Activated CD8-positive, alpha-beta memory T cell treated with anti-CD3 and anti-CD28 coated beads, Interleukin-2, amount 50 U/mL, for 24 hours (primary cell): ENCODE data around the gene PLEKHA6.

Source experiments
- DNase-seq: peaks from one replicate; pipeline ENCODE4 v3.0.0-alpha.2; 2020; ENCODE audit errors: extremely low read depth

Gene PLEKHA6

DNA sequence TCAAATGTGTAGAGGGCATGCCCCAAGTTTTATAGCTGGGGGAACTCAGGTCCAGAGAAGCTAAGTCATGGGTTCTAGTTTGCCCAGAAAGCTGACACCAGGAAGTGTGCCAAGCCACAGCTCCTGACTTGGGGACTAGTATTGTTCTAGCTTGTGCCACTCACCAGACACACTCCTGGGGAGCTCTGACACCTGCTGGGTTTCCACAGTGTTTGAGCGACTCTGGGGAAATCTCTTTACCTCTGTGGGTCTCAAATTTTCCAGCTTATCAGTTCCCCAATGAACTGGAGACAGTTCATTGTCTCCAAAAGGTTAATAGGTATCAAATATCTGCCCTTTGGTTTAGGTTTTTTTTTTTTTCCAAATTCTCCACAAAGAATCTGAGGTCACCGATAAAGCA lies 167.7 kb downstream of the PLEKHA6 start:
- DNase-seq, result no peak

- no peak for DNase-seq
These were observed 168.3 kb downstream of the PLEKHA6 start for GRCh38 chr1:204191456-204191855.

DNA sequence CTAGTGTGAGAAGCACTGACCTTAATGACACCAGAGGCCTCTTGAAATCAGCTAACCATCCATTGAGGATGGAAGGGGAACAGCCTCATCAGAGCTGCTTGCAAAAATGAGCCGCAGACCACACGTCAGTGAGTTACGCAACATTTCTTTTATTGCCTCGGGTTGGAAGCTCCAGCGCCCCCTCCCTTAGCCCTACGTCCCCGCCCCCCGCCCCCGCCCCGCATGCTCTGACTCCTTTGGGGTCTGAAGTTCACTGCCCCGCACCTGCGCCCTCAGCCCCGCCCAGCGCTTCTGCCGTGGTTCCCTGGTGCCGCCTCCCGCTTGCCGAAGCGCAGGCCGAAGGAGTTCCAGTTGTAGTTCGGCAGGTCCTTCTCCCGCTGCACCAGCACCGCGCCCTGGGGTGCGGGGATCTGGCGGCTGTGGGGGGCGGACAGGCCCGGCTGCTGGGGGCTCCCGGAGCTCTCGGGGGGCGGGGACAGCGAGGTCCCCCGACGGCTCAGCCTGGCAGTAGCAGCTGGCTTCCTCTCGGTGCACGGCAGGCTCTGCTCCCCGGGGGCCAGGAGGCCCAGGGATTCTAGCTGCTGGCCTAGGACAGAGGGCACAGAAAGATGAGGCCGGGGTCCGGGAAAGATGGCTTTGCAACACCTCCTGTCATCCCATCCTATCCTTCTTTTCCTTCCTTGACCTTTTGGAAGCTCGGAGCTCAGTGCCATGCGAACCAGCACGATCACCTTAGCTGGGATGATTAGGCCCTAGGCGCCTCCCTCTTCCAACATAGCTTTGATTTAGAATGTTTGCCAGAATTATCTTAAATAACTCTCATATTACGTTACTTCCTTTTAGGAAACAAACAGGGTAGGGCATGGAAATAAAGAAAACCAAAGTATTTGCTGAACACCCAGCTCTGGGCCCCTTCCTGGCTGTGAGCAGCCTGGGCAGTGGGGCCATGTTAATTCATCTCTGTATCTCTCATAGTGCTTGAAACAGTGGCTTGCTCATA lies 169.2 kb downstream of the PLEKHA6 start:
- no peak for DNase-seq

- no peak for DNase-seq
These were observed 170.6 kb downstream of the PLEKHA6 start for GRCh38 chr1:204188959-204189639.

GRCh38 chr1:204186597-204186996 lies 173.1 kb downstream of the PLEKHA6 start:
- no peak for DNase-seq

DNA sequence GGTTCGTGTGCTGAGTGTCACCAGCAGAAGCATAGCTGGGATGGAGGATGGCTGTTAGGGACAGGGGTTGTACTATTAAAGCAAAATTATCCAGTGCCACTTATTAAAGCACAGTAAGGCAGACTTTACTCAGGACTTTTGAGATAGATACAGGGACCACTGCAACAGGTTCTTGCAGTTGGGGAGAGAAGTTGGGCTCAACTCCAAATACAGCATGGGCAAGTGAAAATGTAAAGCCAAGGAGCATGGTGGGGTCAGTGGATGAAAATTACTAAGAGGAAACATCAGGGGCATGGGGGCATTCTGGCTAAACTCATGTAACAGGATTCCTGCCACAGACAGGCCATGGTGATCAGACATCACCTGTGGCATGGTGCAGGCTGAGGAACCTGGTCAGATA lies 178.6 kb downstream of the PLEKHA6 start:
- DNase-seq, result no peak

DNA sequence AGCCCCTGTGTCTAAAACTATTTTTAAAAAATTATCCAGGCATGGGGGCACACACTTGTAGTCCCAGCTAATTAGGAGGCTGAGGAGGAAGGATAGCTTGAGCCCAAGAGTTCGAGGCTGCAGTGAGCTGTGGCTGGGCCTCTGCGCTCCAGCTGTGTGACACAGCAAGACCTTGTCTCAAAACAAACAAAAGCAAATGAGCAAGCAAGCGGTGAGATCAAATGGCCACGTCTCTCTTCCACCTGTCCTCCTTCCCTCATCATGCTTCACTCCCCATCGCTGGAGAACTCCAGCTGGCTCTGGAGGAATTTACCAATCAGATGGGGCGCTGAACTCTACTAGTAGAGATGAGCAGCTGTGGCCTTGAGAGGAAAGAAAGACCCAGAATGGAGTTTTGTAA lies 179.6 kb downstream of the PLEKHA6 start:
- DNase-seq, result no peak

DNA sequence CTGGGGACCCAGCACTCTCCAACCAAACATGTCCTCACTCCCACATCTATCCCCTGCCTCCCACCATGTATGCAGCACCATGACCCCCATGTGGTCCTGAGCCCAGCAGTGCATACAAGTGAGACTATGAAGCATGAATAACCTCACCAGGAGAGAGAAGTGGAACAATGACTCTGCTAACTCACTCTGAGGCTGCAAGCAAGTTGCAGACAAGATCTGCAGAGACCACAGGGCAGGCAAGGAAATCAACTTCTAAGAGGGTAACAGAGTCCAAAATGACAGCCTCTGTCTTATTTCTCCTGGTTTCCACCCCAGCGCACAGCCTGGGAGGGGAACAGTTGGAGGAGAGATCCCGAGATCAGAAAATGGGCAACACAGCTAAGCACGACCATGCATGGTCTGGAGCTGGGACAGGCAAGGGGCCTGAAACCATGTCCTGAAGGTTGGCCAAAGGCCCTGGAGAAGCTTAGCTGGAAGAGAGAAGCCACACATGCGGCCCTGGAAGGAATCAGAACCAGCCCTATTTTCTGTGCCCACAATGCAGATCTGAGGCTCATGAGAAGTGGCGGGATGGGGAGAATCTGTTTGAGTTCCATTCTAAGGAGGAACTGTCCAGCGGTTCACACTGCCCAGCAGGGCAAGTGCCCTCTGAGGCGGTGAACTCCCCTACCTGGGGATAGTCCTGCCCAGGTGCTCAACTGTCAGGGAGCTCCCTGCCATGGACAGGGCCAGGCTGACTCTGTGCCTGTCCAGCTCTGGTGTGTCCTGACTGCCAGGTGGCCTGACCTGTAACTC lies 181.0 kb downstream of the PLEKHA6 start:
- no peak for DNase-seq

DNA sequence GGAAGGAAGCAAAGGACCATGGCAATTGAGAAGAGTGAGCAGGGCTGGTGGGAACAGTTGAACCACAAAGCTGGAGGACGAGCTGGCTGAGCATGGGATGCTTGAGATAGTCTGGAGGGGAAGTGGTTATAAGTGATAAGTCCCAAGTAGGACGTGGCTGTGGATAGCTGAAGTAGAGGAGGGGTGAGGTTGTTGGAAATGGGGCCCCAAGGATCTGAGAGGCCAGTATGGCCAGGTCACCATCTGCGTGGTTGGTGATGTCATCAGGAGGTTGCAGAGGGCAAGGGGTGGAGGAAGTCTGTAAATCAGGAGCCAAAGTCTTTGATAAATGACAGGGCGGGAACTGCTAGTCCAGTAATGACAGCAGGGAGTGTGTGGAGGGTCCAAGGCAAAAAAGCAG lies 182.6 kb downstream of the PLEKHA6 start:
- no peak for DNase-seq

DNA sequence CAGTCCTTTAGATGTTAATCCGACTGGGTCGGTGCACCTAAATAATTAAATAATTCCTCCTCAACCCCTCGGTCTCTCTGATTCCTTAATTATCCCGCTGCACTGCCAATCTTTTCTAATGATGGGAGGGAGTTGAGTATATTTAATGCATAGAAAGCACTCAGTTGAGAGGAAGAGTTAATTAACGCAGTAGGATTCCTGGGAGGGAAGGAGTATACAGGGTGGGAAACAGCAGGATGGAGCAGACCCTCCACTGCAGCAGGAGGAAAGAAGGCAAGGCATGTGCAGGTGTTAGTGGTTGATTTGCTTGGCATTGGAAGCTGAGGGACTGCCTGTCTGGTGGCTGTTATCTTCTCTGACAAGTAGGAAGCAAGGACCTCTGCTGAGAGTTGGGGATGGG lies 183.7 kb downstream of the PLEKHA6 start:
- no peak for DNase-seq

GRCh38 chr1:204174958-204175357 lies 184.8 kb downstream of the PLEKHA6 start:
- no peak for DNase-seq

DNA sequence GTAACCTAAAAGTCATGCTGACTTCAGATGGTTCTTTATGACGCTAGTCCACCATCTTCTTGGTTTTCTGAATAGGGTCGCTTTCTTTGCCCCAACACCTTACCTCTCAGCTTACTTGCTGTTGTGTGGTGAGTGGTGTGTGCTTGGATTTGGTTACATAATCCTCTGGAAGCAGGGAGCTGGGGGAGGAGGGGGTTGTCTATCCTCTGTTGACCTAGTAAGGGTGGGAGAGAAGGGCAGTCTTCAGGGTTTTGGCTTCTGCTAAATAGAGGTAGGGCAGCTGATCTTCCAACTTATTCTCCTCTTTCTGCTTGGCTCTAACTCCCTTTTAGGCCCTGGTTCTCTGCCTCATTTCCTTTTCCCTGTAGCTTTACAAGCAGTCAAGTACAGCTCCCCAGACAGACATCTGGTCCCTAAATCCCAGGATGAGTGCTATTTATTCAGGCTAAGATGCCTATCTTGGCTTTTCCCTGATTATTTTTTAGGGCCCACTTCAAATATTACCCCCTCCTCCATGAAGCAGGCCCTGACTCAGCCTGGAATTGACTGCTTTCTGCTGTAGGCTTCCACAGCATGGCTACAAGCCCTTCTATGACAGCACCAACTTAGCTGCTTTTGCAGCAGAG lies 187.2 kb downstream of the PLEKHA6 start:
- DNase-seq, result no peak

DNA sequence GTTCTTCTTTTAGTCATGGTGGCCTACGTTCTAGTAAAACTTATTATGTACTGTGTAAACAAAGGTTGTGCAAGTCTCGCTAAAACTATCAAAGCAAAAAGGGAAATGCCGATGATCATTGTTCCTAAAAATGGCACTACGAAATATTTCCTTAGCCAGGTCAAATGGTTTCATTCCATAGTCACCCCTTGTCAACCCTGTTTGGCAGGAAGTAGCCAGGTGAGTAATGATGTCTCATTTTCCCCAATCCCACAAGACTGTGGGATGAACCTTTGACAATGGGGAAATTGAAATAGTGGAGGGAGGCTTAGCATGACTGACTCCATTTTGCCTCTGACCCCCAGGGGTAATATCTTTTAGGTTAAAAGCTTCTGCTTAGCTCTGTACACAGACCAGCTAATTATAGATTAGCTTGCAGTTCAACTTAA lies 188.0 kb downstream of the PLEKHA6 start:
- no peak for DNase-seq

- DNase-seq, result no peak
These were observed 189.1 kb downstream of the PLEKHA6 start for GRCh38 chr1:204170494-204171155.

DNA sequence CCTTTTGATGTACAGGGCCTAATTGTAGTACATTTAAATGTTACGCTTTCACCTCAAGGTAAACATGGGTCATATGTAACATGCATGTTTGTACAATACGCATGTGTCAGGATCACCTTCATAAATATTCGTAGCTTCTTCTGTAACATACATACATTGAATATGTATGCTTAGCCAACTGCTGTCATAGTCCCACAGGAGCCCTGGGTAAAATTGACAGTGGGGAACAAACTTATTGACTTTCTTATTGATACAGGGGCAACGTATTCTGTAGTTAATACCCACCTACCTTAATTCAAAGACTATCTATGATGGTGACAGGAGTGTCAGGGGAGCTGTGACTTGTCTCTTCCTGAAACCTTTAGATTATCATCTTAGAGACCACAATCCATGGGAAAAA lies 189.9 kb downstream of the PLEKHA6 start:
- DNase-seq, result no peak
